Posterior vena cava (tissue), 2 donors: ENCODE data around the gene SAMD1. TPM values are rescaled to one million over a fixed set of nuclear protein-coding genes. Genes with fewer than 3 reads are reported as not detected.
"Not testable (repeated sequence)": the region's sequence is repeated elsewhere in the genome, so short reads cannot be mapped to it uniquely, and the experiment has no call there.

Experiments used
- DNase-seq: peaks from one replicate; pipeline ENCODE4 v3.0.0-alpha.2; 2020; ENCODE audit warnings: low spot score
- intact Hi-C, 2 donors: fragments of 100-400 bp; cut with DNase I; formaldehyde crosslinking; loops; one replicate each; pipeline versions ENCODE4 v1.14.1 to v1.14.2; 2022 to 2023
- total RNA-seq, 2 donors: library from RNA; stranded (reverse); fragmentation: NEBNext Ultra II Directional; extraction: Animal tissue kit (Norgen Biotek cat#: 25700); gene quantifications; one replicate each; pipeline ENCODE4 v1.2.1, GENCODE V29; 2021
- donor health status: DM: yes; HTN: yes; CAD: no.
- donor health status: DM: yes; HTN: yes; CAD: no.

SAMD1 gene
- total RNA-seq, 2 donors from 2014 or later: 22.7 to 23.6 TPM

- DNase-seq: no peak
- intact Hi-C loops: no loop called here
These were observed 38.1 kb downstream of the SAMD1 start for GRCh38 chr19:14052470-14052869.

GRCh38 chr19:14051980-14052379 lies 38.6 kb downstream of the SAMD1 start:
- intact Hi-C loops: no loop called here
- no peak for DNase-seq

DNA sequence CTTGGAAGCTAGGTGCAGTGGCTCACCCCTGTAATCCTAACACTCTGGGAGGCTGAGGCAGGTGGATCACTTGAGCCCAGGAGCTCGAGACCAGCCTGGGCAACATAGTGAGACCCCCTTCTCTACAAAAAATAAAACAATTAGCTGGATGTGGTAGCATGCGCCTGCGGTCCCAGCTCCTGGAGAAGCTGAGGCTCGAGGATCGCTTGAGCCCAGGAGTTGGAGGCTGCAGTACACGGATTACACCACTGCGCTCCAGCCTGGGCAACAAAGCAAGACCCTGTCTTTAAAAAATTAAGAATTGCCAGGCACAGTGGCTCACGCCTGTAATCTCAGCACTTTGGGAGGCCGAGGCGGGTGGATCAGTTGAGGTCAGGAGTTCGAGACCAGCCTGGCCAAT lies 39.6 kb downstream of the SAMD1 start:
- intact Hi-C loops, DNase-seq: not testable (repeated sequence)

GRCh38 chr19:14050512-14050911 lies 40.0 kb downstream of the SAMD1 start:
- intact Hi-C loops: no loop called here
- DNase-seq: no peak

DNA sequence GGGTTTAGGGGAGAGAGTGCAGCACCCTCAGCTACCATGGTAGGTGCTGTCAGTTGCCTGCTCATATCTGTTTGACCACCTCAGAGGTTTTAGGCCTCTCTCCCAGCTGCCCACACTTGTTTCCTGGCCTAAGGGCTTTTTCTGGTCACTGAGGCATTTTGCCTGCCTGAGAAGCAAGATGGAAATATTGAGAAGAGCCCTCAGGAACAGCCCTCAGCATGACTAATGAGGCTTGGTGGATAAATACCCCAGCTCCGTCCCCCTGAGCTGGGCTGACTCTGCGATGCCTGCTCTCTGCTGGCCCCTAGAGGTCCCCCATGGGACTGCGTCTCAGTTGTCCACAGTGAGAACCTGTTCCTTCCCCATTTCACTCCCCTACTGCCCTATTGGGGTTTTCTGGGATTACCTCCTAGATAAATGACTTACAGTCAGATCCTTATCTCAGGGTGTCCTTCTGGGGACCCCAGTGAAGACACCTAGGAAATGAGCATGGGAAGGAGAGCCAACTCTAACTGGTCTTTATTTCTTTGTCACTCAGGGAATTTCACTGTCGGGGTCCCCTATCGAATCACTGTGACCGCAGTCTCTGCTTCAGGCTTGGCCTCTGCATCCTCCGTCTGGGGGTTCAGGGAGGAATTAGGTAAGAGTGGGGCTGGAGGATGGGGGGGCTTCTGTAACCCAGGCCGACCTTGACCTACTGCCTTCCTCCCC lies 42.0 kb downstream of the SAMD1 start:
- DNase-seq: no peak
- intact Hi-C loops: no loop called here

DNA sequence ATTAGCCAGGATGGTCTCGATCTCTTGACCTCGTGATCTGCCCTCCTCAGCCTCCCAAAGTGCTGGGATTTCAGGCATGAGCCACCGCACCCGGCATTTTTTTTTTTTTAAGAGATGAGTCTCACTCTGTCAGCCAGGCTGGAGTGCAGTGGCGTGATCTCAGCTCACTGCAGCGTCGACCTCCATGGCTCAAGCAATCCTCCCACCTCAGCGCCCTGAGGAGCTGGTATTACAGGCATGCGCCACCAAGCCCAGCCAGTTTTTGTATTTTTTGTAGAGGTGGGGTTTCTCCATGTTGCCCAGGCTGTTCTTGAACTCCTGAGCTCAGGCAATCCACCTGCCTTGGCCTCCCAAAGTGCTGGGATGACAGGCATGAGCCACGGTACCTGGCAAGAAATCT lies 42.7 kb downstream of the SAMD1 start:
- intact Hi-C loops, DNase-seq: not testable (repeated sequence)

- DNase-seq, intact Hi-C loops: not testable (repeated sequence)
These were observed 47.6 kb downstream of the SAMD1 start for GRCh38 chr19:14042659-14043608.

DNA sequence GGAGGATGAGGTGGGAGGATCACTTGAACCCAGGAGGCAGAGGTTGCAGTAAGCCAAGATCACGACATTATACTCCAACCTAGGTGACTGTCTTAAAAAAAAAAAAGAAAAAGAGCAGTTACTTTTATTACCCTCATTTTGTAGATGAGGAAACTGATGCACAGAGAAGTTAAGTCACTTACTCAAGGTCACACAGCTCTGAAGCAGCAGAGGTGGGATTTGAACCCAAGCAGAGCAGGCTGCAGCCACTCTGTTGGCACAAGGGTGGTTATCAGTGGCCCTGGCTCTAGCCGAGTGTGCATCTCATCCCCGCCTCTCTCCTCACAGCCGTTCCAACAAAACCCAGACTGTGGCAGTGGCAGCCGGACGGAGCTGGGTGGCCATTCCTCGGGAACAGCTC lies 51.4 kb downstream of the SAMD1 start:
- no peak for DNase-seq
- intact Hi-C loops: no loop called here

Other genes with a start within 250 kb of the SAMD1 start
- under 1 TPM in 1 of 2 donors, not detected in 1; 1.00 TPM for gene NANOS3, start 213.6 kb downstream of the SAMD1 start, total RNA-seq
- 1 to 10 TPM; 1.2 to 2.0 TPM for gene BRME1, start 184.6 kb downstream of the SAMD1 start, total RNA-seq
- 10 to 100 TPM; 16.8 to 22.6 TPM for gene CC2D1A, start 184.6 kb downstream of the SAMD1 start, total RNA-seq
- 1 to 10 TPM; 2.4 to 8.7 TPM for gene PODNL1, start 152.3 kb downstream of the SAMD1 start, total RNA-seq
- gene DCAF15, start 138.2 kb downstream of the SAMD1 start, total RNA-seq: 10 to 100 TPM; 18.8 to 21.0 TPM
- gene RFX1, start 84.4 kb downstream of the SAMD1 start, total RNA-seq: 1 to 10 TPM; 7.5 to 7.8 TPM
- not detected for gene RLN3, start 62.6 kb downstream of the SAMD1 start, total RNA-seq
- gene IL27RA, start 59.0 kb downstream of the SAMD1 start, total RNA-seq: 1 to 10 TPM; 3.6 to 5.3 TPM
- gene PALM3, start 28.7 kb downstream of the SAMD1 start, total RNA-seq: under 1 TPM in 1 of 2 donors, not detected in 1; 0.74 TPM
- 1 to 10 TPM; 1.0 to 1.4 TPM for gene MISP3, start 18.0 kb downstream of the SAMD1 start, total RNA-seq
- gene C19orf67, start 5.0 kb downstream of the SAMD1 start, total RNA-seq: not detected
- 100 to 1,000 TPM; 101 to 103 TPM for gene PRKACA, start 27.0 kb upstream of the SAMD1 start, total RNA-seq
- under 1 TPM; 0.33 to 0.37 TPM for gene ASF1B, start 45.8 kb upstream of the SAMD1 start, total RNA-seq
- 10 to 100 TPM; 22.5 to 25.8 TPM for gene ADGRL1, start 115.4 kb upstream of the SAMD1 start, total RNA-seq